Stimulated activated CD4-positive, alpha-beta T cell treated with anti-CD3 and anti-CD28 coated beads, Interleukin-2, amount 100 ng/mL, for 4 hours (primary cell): ENCODE measurements around the gene WDR88.
"Not testable (repeated sequence)": the region's sequence is repeated elsewhere in the genome, so short reads cannot be mapped to it uniquely, and the experiment has no call there.

Source experiments
- DNase-seq: peaks from one replicate; pipeline ENCODE4 v3.0.0-alpha.2; 2020; ENCODE audit warnings: low read depth

Gene WDR88

GRCh38 chr19:33211794-33212435 is 80.0 kb downstream of the WDR88 start:
- DNase-seq = no peak

- no peak for DNase-seq
Observed at GRCh38 chr19:33212436-33213172, 80.7 kb downstream of the WDR88 start.

GRCh38 chr19:33214596-33214995 is 82.7 kb downstream of the WDR88 start:
- DNase-seq = no peak

GRCh38 chr19:33215438-33216197 is 83.7 kb downstream of the WDR88 start:
- DNase-seq = no peak

DNA sequence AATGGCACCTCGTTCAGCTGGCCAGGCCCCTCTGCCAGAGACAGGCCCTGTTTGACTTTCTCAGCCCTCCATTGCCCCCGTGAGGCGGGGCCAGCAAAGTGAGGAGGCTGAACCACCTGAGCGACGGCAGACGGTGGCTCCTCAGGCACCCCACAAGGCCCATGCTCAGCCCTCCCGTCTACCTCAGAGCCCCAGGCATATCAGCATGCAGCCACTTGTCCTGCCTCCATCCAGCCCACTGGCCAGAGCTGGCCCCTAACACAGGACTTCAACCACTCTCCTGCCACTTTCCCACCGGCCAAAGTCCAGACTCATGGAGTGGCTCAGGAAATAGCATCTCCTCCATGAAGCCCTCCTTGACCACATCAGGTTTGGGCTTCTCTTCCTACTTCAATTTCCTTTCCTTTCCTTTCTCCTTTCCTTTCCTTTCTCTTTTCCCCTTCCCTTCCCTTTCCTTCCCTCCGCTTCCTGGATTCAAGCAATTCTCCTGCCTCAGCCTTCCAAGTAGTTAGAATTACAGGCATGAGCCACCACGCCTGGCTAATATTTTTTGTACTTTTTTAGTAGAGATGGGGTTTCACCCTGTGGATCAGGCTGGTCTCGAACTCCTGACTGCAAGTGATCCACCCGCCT is 84.4 kb downstream of the WDR88 start:
- DNase-seq = no peak

DNA sequence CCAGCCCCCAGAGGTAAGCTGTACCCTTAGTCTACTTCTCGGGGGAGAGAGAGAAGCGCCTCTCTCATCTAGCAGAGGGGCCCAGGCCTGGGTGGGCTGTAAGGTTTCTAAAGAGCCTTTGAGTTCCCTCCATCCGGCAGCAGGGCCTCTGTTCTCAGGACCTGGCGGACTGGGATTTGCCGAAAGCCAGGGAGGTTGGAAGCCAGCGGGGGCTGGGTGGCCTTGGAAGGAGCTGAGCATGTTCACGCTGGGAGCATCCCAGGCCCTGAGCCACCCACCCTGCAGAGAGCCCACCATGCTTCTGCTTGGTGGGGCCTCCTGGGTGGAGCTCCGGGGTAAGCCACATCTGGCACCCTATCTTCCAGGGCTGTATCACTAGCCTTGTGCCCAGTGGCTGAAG is 86.0 kb downstream of the WDR88 start:
- DNase-seq = no peak

GRCh38 chr19:33219261-33219815 is 87.4 kb downstream of the WDR88 start:
- no peak for DNase-seq

DNA sequence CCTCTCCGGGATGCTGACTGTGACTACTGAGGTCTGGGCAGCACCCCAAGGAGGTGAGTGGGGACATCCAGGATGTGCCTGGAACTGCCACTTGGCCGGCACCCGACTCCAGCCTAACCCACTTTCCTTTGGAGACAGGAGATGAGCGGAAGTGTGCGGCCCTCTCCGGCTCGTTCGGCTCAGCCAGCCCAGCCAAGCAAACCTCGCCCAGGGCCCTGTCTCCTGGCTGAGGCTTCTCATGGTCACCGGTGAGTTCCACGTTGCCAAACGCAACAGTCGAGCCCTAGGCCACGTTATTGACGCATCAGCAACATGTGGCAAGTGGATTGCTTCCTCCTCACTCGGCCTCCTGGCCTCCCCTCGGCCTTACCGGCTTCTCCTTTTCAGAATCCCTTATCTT is 88.2 kb downstream of the WDR88 start:
- DNase-seq = no peak

GRCh38 chr19:33220735-33221134 is 88.8 kb downstream of the WDR88 start:
- DNase-seq = no peak

DNA sequence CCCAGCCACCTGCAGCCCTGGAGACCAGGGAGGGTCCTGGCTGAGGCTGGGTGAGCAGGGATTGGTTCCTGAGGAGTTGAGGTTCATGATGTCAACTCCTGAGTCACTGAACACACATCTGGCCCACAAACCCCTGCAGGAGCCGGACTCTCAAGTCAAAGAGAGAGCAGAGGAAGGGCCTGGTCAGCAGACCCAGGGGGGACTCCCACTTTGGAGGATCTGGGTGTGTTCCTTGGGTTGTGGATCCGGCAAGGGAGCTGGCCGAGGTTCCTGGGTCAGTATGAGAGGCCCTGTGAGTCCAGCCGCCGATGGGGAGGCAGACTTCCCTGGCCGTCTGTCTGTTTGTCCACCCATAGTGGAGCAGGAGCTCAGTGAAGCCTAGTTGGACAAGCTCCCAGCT is 89.7 kb downstream of the WDR88 start:
- DNase-seq = no peak

DNA sequence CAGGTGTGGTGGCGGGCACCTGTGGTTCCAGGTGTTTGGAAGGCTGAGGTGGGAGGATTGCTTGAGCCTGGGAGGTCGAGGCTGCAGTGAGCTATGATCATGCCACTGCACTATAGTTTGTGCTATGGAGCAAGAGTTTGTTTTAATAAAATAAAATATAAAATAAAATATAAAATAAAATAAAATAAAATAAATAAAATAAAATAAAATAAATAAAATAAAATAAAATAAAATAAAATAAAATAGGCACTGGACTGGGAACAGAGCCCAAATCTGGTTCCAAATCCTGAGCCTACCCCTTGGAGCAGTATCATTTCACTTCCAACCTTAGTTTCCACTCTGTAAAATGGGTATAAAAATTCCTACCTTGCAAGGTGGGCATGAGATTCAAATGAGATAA is 90.3 kb downstream of the WDR88 start:
- not testable (repeated sequence) for DNase-seq

DNA sequence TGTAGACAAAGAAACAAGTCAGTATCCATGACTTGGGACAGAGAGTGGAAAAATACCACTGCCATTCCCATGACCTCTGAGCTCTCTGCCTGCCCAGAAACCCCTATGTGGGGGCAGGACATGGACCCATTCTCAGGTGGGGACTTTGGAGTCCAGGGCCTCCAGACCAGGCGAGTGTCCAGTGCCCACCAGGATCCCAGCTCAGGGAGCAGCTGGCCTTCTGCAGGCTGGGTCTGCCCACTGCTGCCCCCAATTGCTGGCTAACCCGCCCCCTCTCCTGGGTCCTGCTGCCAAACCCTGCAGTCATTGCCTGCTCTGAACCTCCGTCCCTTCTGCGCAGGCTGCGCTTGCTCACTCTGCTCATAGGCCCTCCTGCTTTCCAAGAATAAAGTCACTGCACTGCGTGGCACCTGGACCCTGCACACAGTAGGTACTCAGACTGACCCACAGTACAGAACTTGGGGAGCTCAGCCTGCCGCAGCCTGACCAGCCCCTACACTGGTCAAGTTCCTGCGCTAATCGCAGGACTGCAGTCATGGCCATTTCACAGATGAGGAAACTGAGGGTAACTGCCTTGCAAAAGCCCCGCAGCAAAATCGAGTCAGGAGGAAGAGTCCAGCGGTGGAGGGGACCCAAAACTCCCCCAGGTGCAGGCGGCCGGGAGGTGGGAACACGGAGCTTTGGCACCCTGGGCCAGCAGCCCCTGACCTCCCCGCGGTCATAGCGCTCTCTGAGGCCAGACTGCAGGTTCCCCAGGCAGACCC is 93.0 kb downstream of the WDR88 start:
- DNase-seq = no peak
